ENCODE measurements around the gene GPBAR1. TPM values are rescaled to one million over a fixed set of nuclear protein-coding genes. Genes with fewer than 3 reads are reported as not detected.

The GPBAR1 gene
- total and polyA plus RNA-seq, 2 donors (not counting 1 experiment from before 2014, with no cell fraction given) = 0.66 to 0.81 TPM

DNA sequence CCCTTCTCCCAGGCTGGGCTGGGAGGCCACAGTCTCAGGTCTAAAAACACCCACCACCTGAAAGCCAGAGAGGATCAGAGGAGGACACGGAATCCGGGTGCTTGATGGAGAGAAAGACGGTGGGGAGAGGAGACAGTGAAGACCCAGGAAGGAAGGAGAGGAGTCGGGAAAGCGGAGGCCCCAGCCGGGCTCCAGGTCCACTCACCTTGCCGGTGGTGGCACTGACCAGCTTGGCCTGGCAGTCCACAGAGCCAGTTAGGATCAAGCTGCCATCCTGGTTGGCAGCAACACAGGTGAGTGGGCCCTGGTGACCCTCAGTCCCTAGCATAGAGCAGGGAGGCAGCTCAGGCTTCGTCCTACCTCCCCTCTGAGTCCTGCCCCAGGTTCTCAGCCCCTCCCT, 4.8 kb downstream of the GPBAR1 start:
- Histone ChIP-seq H3K9me3 (ENCODE audit: control extremely low read depth in 1 of 3, control insufficient read depth in 2 of 3, insufficient read depth in 1 of 3, low read length in 2 of 3) (no peaks in the 10 kb centered on the region), H3K4me3 (ENCODE audit: control extremely low read depth in 1 of 5, extremely low read depth in 1 of 5, insufficient read depth in 1 of 5, low read depth in 2 of 5, low read length in 4 of 5) (no peak overlapping the region), H3K27ac (ENCODE audit: low read length in 2 of 2) (no peak overlapping the region), H3K36me3 (replicated peaks in 1 of 2; ENCODE audit: control extremely low read depth in 1 of 2, control insufficient read depth in 1 of 2, extremely low read depth in 1 of 2, insufficient read depth in 2 of 2, low read length in 1 of 2) (peaks cover 0 to 51% of the 10 kb centered on the region in 2 experiments), H3K27me3 (replicated peaks in 1 of 4; ENCODE audit: control extremely low read depth in 1 of 4, control insufficient read depth in 3 of 4, insufficient read depth in 4 of 4, low read length in 3 of 4) (no peaks in the 10 kb centered on the region), H3K4me1 (ENCODE audit: control insufficient read depth in 2 of 2, insufficient read depth in 2 of 2, low read length in 2 of 2) (peaks cover 19 to 40% of the 10 kb centered on the region in 2 donors), H3K79me2 (ENCODE audit: control insufficient read depth, insufficient read depth, low read length) (peaks cover 45% of the 10 kb centered on the region), H4K20me1 (ENCODE audit: control insufficient read depth, insufficient read depth, low read length, poor library complexity, severe bottlenecking) (peaks cover 27% of the 10 kb centered on the region), H3K9ac (ENCODE audit: low read length) (no peak overlapping the region), H2AFZ (ENCODE audit: insufficient read depth, low read depth, low read length, poor library complexity, severe bottlenecking) (no peak overlapping the region), H3K4me2 (replicated peaks; ENCODE audit: low read depth, low read length, poor library complexity, severe bottlenecking) (no peak overlapping the region)
- intact Hi-C loops (cut with micrococcal nuclease) = no loop called here
- no peak for ATAC-seq (ENCODE audit: low read depth)
- WGBS (ENCODE audit: insufficient coverage) = 97% methylated on average over 7 of the region's 8 CpGs
- no peak for DNase-seq
- ChIA-PET POLR2A (no interaction called here), CTCF (no interaction called here)
- peaks cover 50% of the 10 kb centered on the region for H3K4me1 Mint-ChIP-seq
- no peaks in the 10 kb centered on the region for H3K27me3 Mint-ChIP-seq
- no peaks in the 10 kb centered on the region for H3K9me3 Mint-ChIP-seq (ENCODE audit: insufficient read depth)
- H3K4me3 Mint-ChIP-seq = no peak overlapping the region
- TF ChIP-seq, protein P1, sequence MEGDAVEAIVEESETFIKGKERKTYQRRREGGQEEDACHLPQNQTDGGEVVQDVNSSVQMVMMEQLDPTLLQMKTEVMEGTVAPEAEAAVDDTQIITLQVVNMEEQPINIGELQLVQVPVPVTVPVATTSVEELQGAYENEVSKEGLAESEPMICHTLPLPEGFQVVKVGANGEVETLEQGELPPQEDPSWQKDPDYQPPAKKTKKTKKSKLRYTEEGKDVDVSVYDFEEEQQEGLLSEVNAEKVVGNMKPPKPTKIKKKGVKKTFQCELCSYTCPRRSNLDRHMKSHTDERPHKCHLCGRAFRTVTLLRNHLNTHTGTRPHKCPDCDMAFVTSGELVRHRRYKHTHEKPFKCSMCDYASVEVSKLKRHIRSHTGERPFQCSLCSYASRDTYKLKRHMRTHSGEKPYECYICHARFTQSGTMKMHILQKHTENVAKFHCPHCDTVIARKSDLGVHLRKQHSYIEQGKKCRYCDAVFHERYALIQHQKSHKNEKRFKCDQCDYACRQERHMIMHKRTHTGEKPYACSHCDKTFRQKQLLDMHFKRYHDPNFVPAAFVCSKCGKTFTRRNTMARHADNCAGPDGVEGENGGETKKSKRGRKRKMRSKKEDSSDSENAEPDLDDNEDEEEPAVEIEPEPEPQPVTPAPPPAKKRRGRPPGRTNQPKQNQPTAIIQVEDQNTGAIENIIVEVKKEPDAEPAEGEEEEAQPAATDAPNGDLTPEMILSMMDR (IDR thresholded peaks at IDR 0.05) = no peak
- TF ChIP-seq EZH2 (IDR thresholded peaks at IDR 0.05; ENCODE audit: borderline replicate concordance, insufficient read depth, low read depth, low read length, poor library complexity, severe bottlenecking) = no peak
- no peak overlapping the region for H3K27ac Mint-ChIP-seq

DNA sequence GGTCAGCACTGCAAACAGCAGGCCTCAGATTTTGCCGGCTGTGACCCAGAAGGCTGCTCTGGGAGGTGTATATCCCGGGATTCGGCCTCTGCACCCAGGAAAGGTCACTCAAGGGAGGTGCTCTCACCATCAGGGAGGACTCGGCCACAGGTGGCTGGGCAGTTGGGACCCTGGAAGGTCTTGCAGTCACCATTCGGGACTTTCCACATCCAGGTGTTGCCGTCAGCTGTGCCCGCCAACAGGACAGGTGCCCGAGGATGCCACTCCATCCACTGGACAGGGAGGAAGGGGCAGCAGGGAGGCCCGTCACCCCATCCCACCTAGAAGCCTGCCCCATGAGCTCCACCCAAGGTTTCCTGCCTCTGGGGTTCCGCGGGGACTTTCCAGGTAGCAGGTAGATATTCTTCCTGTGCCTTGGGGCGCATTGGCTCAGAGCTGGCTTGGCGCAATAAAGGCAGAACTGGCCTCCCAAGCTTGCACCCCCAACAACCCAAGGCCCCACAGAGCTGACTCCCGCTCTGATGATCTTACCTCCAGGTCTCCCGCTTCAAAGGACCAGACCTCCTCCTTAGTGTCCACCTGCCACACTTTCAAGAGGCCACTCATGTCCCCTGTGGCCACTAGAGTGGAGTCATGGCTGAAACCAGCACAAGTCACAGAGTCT, 5.6 kb downstream of the GPBAR1 start:
- Histone ChIP-seq H3K4me2 (replicated peaks; ENCODE audit: low read depth, low read length, poor library complexity, severe bottlenecking) (no peak overlapping the region), H2AFZ (ENCODE audit: insufficient read depth, low read depth, low read length, poor library complexity, severe bottlenecking) (no peak overlapping the region), H3K79me2 (ENCODE audit: control insufficient read depth, insufficient read depth, low read length) (peaks cover 54% of the 10 kb centered on the region), H3K27ac (ENCODE audit: low read length in 2 of 2) (no peak overlapping the region), H3K36me3 (replicated peaks in 1 of 2; ENCODE audit: control extremely low read depth in 1 of 2, control insufficient read depth in 1 of 2, extremely low read depth in 1 of 2, insufficient read depth in 2 of 2, low read length in 1 of 2) (peaks cover 0 to 51% of the 10 kb centered on the region in 2 experiments), H3K4me3 (ENCODE audit: control extremely low read depth in 1 of 5, extremely low read depth in 1 of 5, insufficient read depth in 1 of 5, low read depth in 2 of 5, low read length in 4 of 5) (no peak overlapping the region), H4K20me1 (ENCODE audit: control insufficient read depth, insufficient read depth, low read length, poor library complexity, severe bottlenecking) (peaks cover 34% of the 10 kb centered on the region), H3K4me1 (ENCODE audit: control insufficient read depth in 2 of 2, insufficient read depth in 2 of 2, low read length in 2 of 2) (peaks cover 21 to 40% of the 10 kb centered on the region in 2 donors), H3K9ac (ENCODE audit: low read length) (no peak overlapping the region), H3K9me3 (ENCODE audit: control extremely low read depth in 1 of 3, control insufficient read depth in 2 of 3, insufficient read depth in 1 of 3, low read length in 2 of 3) (no peaks in the 10 kb centered on the region), H3K27me3 (replicated peaks in 1 of 4; ENCODE audit: control extremely low read depth in 1 of 4, control insufficient read depth in 3 of 4, insufficient read depth in 4 of 4, low read length in 3 of 4) (no peaks in the 10 kb centered on the region)
- Mint-ChIP-seq H3K27me3 (no peaks in the 10 kb centered on the region), H3K27ac (no peak overlapping the region), H3K4me1 (peaks cover 50% of the 10 kb centered on the region), H3K9me3 (ENCODE audit: insufficient read depth) (no peaks in the 10 kb centered on the region), H3K4me3 (no peak overlapping the region)
- POLR2A ChIA-PET = no interaction called here
- WGBS (ENCODE audit: insufficient coverage) = 97% methylated on average over 15 of the region's 15 CpGs
- DNase-seq (no peak), ATAC-seq (ENCODE audit: low read depth) (no peak)
- intact Hi-C loops (cut with micrococcal nuclease) = no loop called here
- CTCF ChIA-PET = no interaction called here
- TF ChIP-seq, protein P1 (IDR thresholded peaks at IDR 0.05) = no peak
